ENCODE measurements around the gene PTGER1. TPM values are rescaled to one million over a fixed set of nuclear protein-coding genes. Genes with fewer than 3 reads are reported as not detected.
A peak's percentile ranks its signal among the peaks of the same experiment; 100 is the strongest.

The PTGER1 gene
- total RNA-seq, 2 experiments from 2014 or later, result not detected

GRCh38 chr19:14496029-14496833, 21.1 kb upstream of the PTGER1 start, which contains the start of gene GIPC1:
Gene GIPC1, minus strand, starts transcription at chr19:14496127. Its CDS starts 13,151 bp downstream, at chr19:14482976.
- peak within 1 kb of the TSS; percentile 77 for H3K4me3 Mint-ChIP-seq
- H3K9me3 Mint-ChIP-seq, result no peaks in the 10 kb centered on the region
- DNase-seq, result peak; percentile 85
- intact Hi-C loops (cut with micrococcal nuclease), result no loop called here
- no peaks in the 10 kb centered on the region for H3K27me3 Mint-ChIP-seq (ENCODE audit: low read depth)
- CTCF ChIA-PET, result interaction anchor here (1.1 to 2.5 kb wide), 5 partner anchors 9 to 24 kb away, joined by 4 to 26 read pairs (median 9); no protein-coding TSS in a partner anchor
- H3K36me3 Mint-ChIP-seq (ENCODE audit: low read depth), result peaks cover 3% of the 10 kb centered on the region
- peaks cover 17% of the 10 kb centered on the region for H3K4me1 Mint-ChIP-seq (ENCODE audit: low read depth)
- peak within 1 kb of the TSS; percentile 26 for H3K27ac Mint-ChIP-seq

- H3K27ac Mint-ChIP-seq, result peak overlapping the region; percentile 26
- no peak for DNase-seq
- no peaks in the 10 kb centered on the region for H3K9me3 Mint-ChIP-seq
- intact Hi-C loops (cut with micrococcal nuclease), result no loop called here
- peaks cover 17% of the 10 kb centered on the region for H3K4me1 Mint-ChIP-seq (ENCODE audit: low read depth)
- CTCF ChIA-PET, result interaction anchor here (0.8 to 2.5 kb wide), 5 partner anchors 8 to 61 kb away, joined by 3 to 26 read pairs (median 9); no protein-coding TSS in a partner anchor
- H3K27me3 Mint-ChIP-seq (ENCODE audit: low read depth), result no peaks in the 10 kb centered on the region
- peak overlapping the region; percentile 77 for H3K4me3 Mint-ChIP-seq
- H3K36me3 Mint-ChIP-seq (ENCODE audit: low read depth), result peaks cover 3% of the 10 kb centered on the region
These were observed 20.5 kb upstream of the PTGER1 start for GRCh38 chr19:14495672-14496028.

- CTCF ChIA-PET, result interaction anchor here (0.8 to 2.5 kb wide), 5 partner anchors 8 to 61 kb away, joined by 3 to 26 read pairs (median 9); no protein-coding TSS in a partner anchor
- peak overlapping the region; percentile 77 for H3K4me3 Mint-ChIP-seq
- H3K27me3 Mint-ChIP-seq (ENCODE audit: low read depth), result no peaks in the 10 kb centered on the region
- peak overlapping the region; percentile 26 for H3K27ac Mint-ChIP-seq
- H3K4me1 Mint-ChIP-seq (ENCODE audit: low read depth), result peaks cover 17% of the 10 kb centered on the region
- H3K36me3 Mint-ChIP-seq (ENCODE audit: low read depth), result peaks cover 3% of the 10 kb centered on the region
- no peak for DNase-seq
- H3K9me3 Mint-ChIP-seq, result no peaks in the 10 kb centered on the region
- intact Hi-C loops (cut with micrococcal nuclease), result no loop called here
These were observed 19.9 kb upstream of the PTGER1 start for GRCh38 chr19:14494910-14495671.

- no peaks in the 10 kb centered on the region for H3K27me3 Mint-ChIP-seq (ENCODE audit: low read depth)
- intact Hi-C loops (cut with micrococcal nuclease), result no loop called here
- no peaks in the 10 kb centered on the region for H3K9me3 Mint-ChIP-seq
- peaks cover 7% of the 10 kb centered on the region for H3K36me3 Mint-ChIP-seq (ENCODE audit: low read depth)
- peak overlapping the region; percentile 22 for H3K4me3 Mint-ChIP-seq
- CTCF ChIA-PET, result interaction anchor here (1.7 to 2.5 kb wide), 2 partner anchors 11 to 14 kb away, joined by 9 to 26 read pairs; no protein-coding TSS in a partner anchor
- DNase-seq, result no peak
- H3K4me1 Mint-ChIP-seq (ENCODE audit: low read depth), result peaks cover 17% of the 10 kb centered on the region
- no peak overlapping the region for H3K27ac Mint-ChIP-seq
These were observed 19.3 kb upstream of the PTGER1 start for GRCh38 chr19:14494411-14494810.

GRCh38 chr19:14492756-14493337, 17.7 kb upstream of the PTGER1 start:
- Mint-ChIP-seq H3K27ac (no peak overlapping the region), H3K4me3 (no peak overlapping the region), H3K36me3 (ENCODE audit: low read depth) (peaks cover 9% of the 10 kb centered on the region), H3K4me1 (ENCODE audit: low read depth) (peaks cover 17% of the 10 kb centered on the region), H3K27me3 (ENCODE audit: low read depth) (no peaks in the 10 kb centered on the region), H3K9me3 (no peaks in the 10 kb centered on the region)
- intact Hi-C loops (cut with micrococcal nuclease), result no loop called here
- CTCF ChIA-PET, result interaction anchor here (1.2 to 4.3 kb wide), 2 partner anchors 12 to 61 kb away, joined by 3 to 20 read pairs; no protein-coding TSS in a partner anchor
- no peak for DNase-seq

GRCh38 chr19:14487370-14488125, 12.4 kb upstream of the PTGER1 start:
- Mint-ChIP-seq H3K4me3 (no peak overlapping the region), H3K27me3 (ENCODE audit: low read depth) (no peaks in the 10 kb centered on the region), H3K4me1 (ENCODE audit: low read depth) (peaks cover 5% of the 10 kb centered on the region), H3K36me3 (ENCODE audit: low read depth) (peaks cover 13% of the 10 kb centered on the region), H3K27ac (no peak overlapping the region), H3K9me3 (no peaks in the 10 kb centered on the region)
- no peak for DNase-seq
- intact Hi-C loops (cut with micrococcal nuclease), result loop anchor here (2.0 kb wide), 1 partner anchor 291 kb away; no protein-coding TSS in a partner anchor
- CTCF ChIA-PET, result interaction anchor here (0.5 to 1.8 kb wide), 6 partner anchors 8 to 67 kb away, joined by 3 to 10 read pairs (median 4); partner anchors contain the start of gene GIPC1

- Mint-ChIP-seq H3K27ac (no peak overlapping the region), H3K27me3 (ENCODE audit: low read depth) (no peaks in the 10 kb centered on the region), H3K4me3 (no peak overlapping the region), H3K36me3 (ENCODE audit: low read depth) (peaks cover 6% of the 10 kb centered on the region), H3K4me1 (ENCODE audit: low read depth) (peaks cover 5% of the 10 kb centered on the region), H3K9me3 (no peaks in the 10 kb centered on the region)
- DNase-seq, result no peak
- CTCF ChIA-PET, result interaction anchor here (0.6 to 7.6 kb wide), 7 partner anchors 10 to 580 kb away, joined by 3 to 55 read pairs (median 9); partner anchors contain the start of genes GIPC1 and PKN1
- intact Hi-C loops (cut with micrococcal nuclease), result no loop called here
These were observed 7.2 kb upstream of the PTGER1 start for GRCh38 chr19:14482172-14482941.

GRCh38 chr19:14480700-14481079, 5.5 kb upstream of the PTGER1 start:
- no peak overlapping the region for H3K4me3 Mint-ChIP-seq

GRCh38 chr19:14479975-14480699, 5.0 kb upstream of the PTGER1 start:
- no peak overlapping the region for H3K27ac Mint-ChIP-seq
- H3K9me3 Mint-ChIP-seq, result no peaks in the 10 kb centered on the region
- H3K27me3 Mint-ChIP-seq (ENCODE audit: low read depth), result peaks cover 3% of the 10 kb centered on the region
- H3K36me3 Mint-ChIP-seq (ENCODE audit: low read depth), result peaks cover 3% of the 10 kb centered on the region
- no peak overlapping the region for H3K4me3 Mint-ChIP-seq
- H3K4me1 Mint-ChIP-seq (ENCODE audit: low read depth), result peaks cover 12% of the 10 kb centered on the region
- CTCF ChIA-PET, result interaction anchor here (0.6 to 7.6 kb wide), 27 partner anchors 9 to 343 kb away, joined by 3 to 55 read pairs (median 3); partner anchors contain the start of genes ADGRE5, ASF1B, GIPC1 and PKN1
- DNase-seq, result peak; percentile 74
- intact Hi-C loops (cut with micrococcal nuclease), result loop anchor here (2.0 kb wide), 1 partner anchor 281 kb away; no protein-coding TSS in a partner anchor

More at GRCh38 chr19:14480700-14481079, 5.5 kb upstream of the PTGER1 start:
- intact Hi-C loops (cut with micrococcal nuclease), result loop anchor here (2.0 kb wide), 1 partner anchor 282 kb away; no protein-coding TSS in a partner anchor
- Mint-ChIP-seq H3K27me3 (ENCODE audit: low read depth) (no peaks in the 10 kb centered on the region), H3K36me3 (ENCODE audit: low read depth) (peaks cover 3% of the 10 kb centered on the region), H3K27ac (no peak overlapping the region), H3K9me3 (no peaks in the 10 kb centered on the region), H3K4me1 (ENCODE audit: low read depth) (peaks cover 8% of the 10 kb centered on the region)
- DNase-seq, result no peak
- CTCF ChIA-PET, result interaction anchor here (0.6 to 7.6 kb wide), 27 partner anchors 8 to 344 kb away, joined by 3 to 55 read pairs (median 3); partner anchors contain the start of genes ADGRE5, ASF1B, GIPC1 and PKN1

- Mint-ChIP-seq H3K4me3 (no peak overlapping the region), H3K36me3 (ENCODE audit: low read depth) (peaks cover 3% of the 10 kb centered on the region), H3K4me1 (ENCODE audit: low read depth) (peaks cover 17% of the 10 kb centered on the region), H3K27me3 (ENCODE audit: low read depth) (peaks cover 9% of the 10 kb centered on the region), H3K27ac (no peak overlapping the region), H3K9me3 (no peaks in the 10 kb centered on the region)
- CTCF ChIA-PET, result interaction anchor here (0.6 to 7.6 kb wide), 21 partner anchors 9 to 1173 kb away, joined by 3 to 55 read pairs (median 3); partner anchors contain the start of genes ADGRE5, GIPC1 and PKN1
- intact Hi-C loops (cut with micrococcal nuclease), result no loop called here
- DNase-seq, result no peak
These were observed 4.3 kb upstream of the PTGER1 start for GRCh38 chr19:14479309-14479974.
